Tibial artery (tissue), 4 donors: Measurements from ENCODE around the gene LRRC72.

ENCODE experiments used
- DNase-seq, 2 donors: peaks; one replicate each; pipeline ENCODE4 v3.0.0-alpha.2; 2019
- H3K27ac ChIP-seq, 2 donors: fragments of 200-600 bp; sonication (generic) in 1 of 2; 1 replicate in 1 of 2; 2 replicates in 1 of 2; pipeline ENCODE4 v1.5.1; 2018 to 2019; ENCODE audit warnings: mild to moderate bottlenecking in 1 of 2
- H3K27me3 ChIP-seq, 2 donors: fragments of 200-600 bp; sonication (generic) in 1 of 2; one replicate each; pipeline versions ENCODE4 v1.5.1 to v1.6.0; 2016 to 2019
- H3K36me3 ChIP-seq, 3 donors: fragments of 200-600 bp; sonication (generic) in 2 of 3; one replicate each; pipeline ENCODE4 v1.5.1; 2016 to 2019; ENCODE audit warnings: mild to moderate bottlenecking in 2 of 3
- H3K4me1 ChIP-seq, 4 donors: fragments of 200-600 bp; sonication (generic) in 2 of 4; 1 replicate in 3 of 4; 2 replicates in 1 of 4; pipeline ENCODE4 v1.5.1; 2016 to 2019
- H3K4me3 ChIP-seq, 2 donors: fragments of 200-600 bp; sonication (generic) in 1 of 2; 1 replicate in 1 of 2; 2 replicates in 1 of 2; pipeline ENCODE4 v1.5.1; 2018 to 2019; ENCODE audit warnings: mild to moderate bottlenecking in 2 of 2
- H3K9me3 ChIP-seq, 3 donors: fragments of 200-600 bp; sonication (generic) in 1 of 3; one replicate each; pipeline ENCODE4 v1.5.1; 2016 to 2019
- CTCF ChIP-seq, 2 experiments: fragments of 200-600 bp in 1 of 2; fragments of 450-650 bp in 1 of 2; IDR thresholded peaks; one replicate each; pipeline ENCODE4 v1.5.1; 2017 to 2019; ENCODE audit warnings: antibody characterized with exemption in 2 of 2, mild to moderate bottlenecking in 1 of 2, moderate library complexity in 1 of 2
- intact Hi-C: fragments of 100-400 bp; cut with DNase I; formaldehyde crosslinking; loops from one replicate; pipeline ENCODE4 v1.15.0; 2023; ENCODE audit warnings: low total_unique reads

The LRRC72 gene

GRCh38 chr7:16581286-16581685 lies 54.7 kb downstream of the LRRC72 start:
- no peak for DNase-seq
- Histone ChIP-seq H3K27me3 (no peaks in the 10 kb centered on the region), H3K4me1 (no peaks in the 10 kb centered on the region), H3K4me3 (no peak overlapping the region), H3K27ac (no peak overlapping the region), H3K9me3 (peaks cover 0 to under 1% (median 0%) of the 10 kb centered on the region in 3 donors), H3K36me3 (no peaks in the 10 kb centered on the region)
- intact Hi-C loops, result no loop called here
- TF ChIP-seq CTCF (IDR thresholded peaks at IDR 0.05), result no peak

GRCh38 chr7:16583834-16584233 lies 57.2 kb downstream of the LRRC72 start:
- no peaks in the 10 kb centered on the region for H3K36me3 ChIP-seq
- no peak overlapping the region for H3K27ac ChIP-seq
- H3K4me1 ChIP-seq, result no peaks in the 10 kb centered on the region
- TF ChIP-seq CTCF (IDR thresholded peaks at IDR 0.05), result no peak
- intact Hi-C loops, result no loop called here
- no peaks in the 10 kb centered on the region for H3K27me3 ChIP-seq
- H3K4me3 ChIP-seq, result no peak overlapping the region
- peaks cover 0 to 3% (median 0%) of the 10 kb centered on the region in 3 donors for H3K9me3 ChIP-seq
- DNase-seq, result no peak

- TF ChIP-seq CTCF (IDR thresholded peaks at IDR 0.05), result no peak
- no peak for DNase-seq
- no peaks in the 10 kb centered on the region for H3K36me3 ChIP-seq
- H3K27ac ChIP-seq, result no peak overlapping the region
- H3K4me1 ChIP-seq, result no peaks in the 10 kb centered on the region
- H3K4me3 ChIP-seq, result no peak overlapping the region
- no peaks in the 10 kb centered on the region for H3K27me3 ChIP-seq
- peaks cover 0 to 3% (median 0%) of the 10 kb centered on the region in 3 donors for H3K9me3 ChIP-seq
- intact Hi-C loops, result no loop called here
Observed at GRCh38 chr7:16585540-16585939, 58.9 kb downstream of the LRRC72 start.

GRCh38 chr7:16586081-16586874 lies 59.7 kb downstream of the LRRC72 start:
- no peak for DNase-seq
- Histone ChIP-seq H3K4me1 (no peaks in the 10 kb centered on the region), H3K27me3 (no peaks in the 10 kb centered on the region), H3K4me3 (no peak overlapping the region), H3K9me3 (peaks cover 0 to 3% (median 0%) of the 10 kb centered on the region in 3 donors), H3K27ac (no peak overlapping the region), H3K36me3 (no peaks in the 10 kb centered on the region)
- intact Hi-C loops, result no loop called here
- TF ChIP-seq CTCF (IDR thresholded peaks at IDR 0.05), result no peak

- intact Hi-C loops, result no loop called here
- Histone ChIP-seq H3K4me3 (no peak overlapping the region), H3K4me1 (no peaks in the 10 kb centered on the region), H3K9me3 (peaks cover 0 to 3% (median 0%) of the 10 kb centered on the region in 3 donors), H3K27ac (no peak overlapping the region), H3K27me3 (no peaks in the 10 kb centered on the region), H3K36me3 (no peaks in the 10 kb centered on the region)
- DNase-seq, result no peak
- TF ChIP-seq CTCF (IDR thresholded peaks at IDR 0.05), result no peak
Observed at GRCh38 chr7:16587129-16587528, 60.5 kb downstream of the LRRC72 start.
